H1 (cell line): ENCODE measurements around the gene CCNI2. TPM values are rescaled to one million over a fixed set of nuclear protein-coding genes. Genes with fewer than 3 reads are reported as not detected.

Source experiments
- CTCF ChIA-PET: fragments of 300-600 bp; sonication (Branson Sonifier 250); formaldehyde crosslinking; loops from one replicate; lab custom pipeline; 2021; ENCODE audit not compliant: partially characterized antibody; lab: Charles Lee
- POLR2A ChIA-PET: fragments of 300-600 bp; sonication (Branson Sonifier 250); formaldehyde crosslinking; loops from one replicate; lab custom pipeline; 2021; ENCODE audit warnings: inconsistent platforms; ENCODE audit not compliant: partially characterized antibody; lab: Charles Lee
- DNase-seq, 2 experiments: peaks; one replicate each; pipeline versions ENCODE4 v3.0.0 to v3.0.0-alpha.2; 2010 to 2022; ENCODE audit warnings: low spot score in 2 of 2, low read depth in 1 of 2, mixed read lengths in 1 of 2
- FAIRE-seq: peaks from 2 replicates; lab custom pipeline; 2011; peaks lifted over from hg19 to GRCh38; lab: Jason Lieb, UNC
- H2AFZ ChIP-seq: 2 replicates; pipeline ENCODE4 v1.8.1; 2012; ENCODE audit warnings: low read length, inconsistent platforms
- H2AK5ac ChIP-seq: 2 replicates; pipeline ENCODE4 v1.6.1; 2013; ENCODE audit warnings: low read depth, low read length
- H2BK120ac ChIP-seq: replicated peaks from 2 replicates; pipeline ENCODE3; 2013; ENCODE audit warnings: low read depth, low read length, inconsistent platforms
- H2BK12ac ChIP-seq: 2 replicates; pipeline ENCODE4 v1.6.1; 2013; ENCODE audit warnings: low read depth, low read length
- H2BK15ac ChIP-seq: 2 replicates; pipeline ENCODE4 v1.6.1; 2013; ENCODE audit warnings: low read length
- H2BK20ac ChIP-seq: 2 replicates; pipeline ENCODE4 v1.6.1; 2013; ENCODE audit warnings: low read length
- H2BK5ac ChIP-seq: 2 replicates; pipeline ENCODE4 v1.6.1; 2013; ENCODE audit warnings: low read depth, low read length
- H3K14ac ChIP-seq: 2 replicates; pipeline ENCODE4 v1.6.1; 2013; ENCODE audit warnings: inconsistent platforms; ENCODE audit not compliant: insufficient read length
- H3K18ac ChIP-seq: 2 replicates; pipeline ENCODE4 v1.6.1; 2013; ENCODE audit warnings: low read length; ENCODE audit errors: extremely low read depth
- H3K23ac ChIP-seq: 2 replicates; pipeline ENCODE4 v1.6.1; 2013; ENCODE audit warnings: inconsistent platforms; ENCODE audit not compliant: insufficient read length
- H3K23me2 ChIP-seq: 2 replicates; pipeline ENCODE4 v1.6.1; 2013; ENCODE audit warnings: low read depth, low read length
- H3K27ac ChIP-seq: 2 replicates; pipeline ENCODE4 v1.6.1; 2011; ENCODE audit warnings: low read depth, low read length, inconsistent platforms
- H3K27me3 ChIP-seq, 4 experiments: replicated peaks in 1 of 4; 1 replicate in 1 of 4; 2 replicates in 3 of 4; pipeline versions ENCODE4 v1.6.1 to v1.8.1; 2011 to 2013; ENCODE audit warnings: low read length in 3 of 4, mild to moderate bottlenecking in 3 of 4, inconsistent platforms in 2 of 4, mixed read lengths in 2 of 4, moderate library complexity in 1 of 4; ENCODE audit not compliant: control insufficient read depth in 3 of 4, insufficient read depth in 3 of 4; ENCODE audit errors: extremely low read depth in 1 of 4
- H3K36me3 ChIP-seq, 4 experiments: 2 replicates each; pipeline versions ENCODE4 v1.6.1 to v1.8.1; 2011 to 2013; ENCODE audit warnings: mild to moderate bottlenecking in 4 of 4, low read length in 3 of 4, moderate library complexity in 2 of 4, control low read depth in 1 of 4, inconsistent platforms in 1 of 4; ENCODE audit not compliant: insufficient read depth in 4 of 4, control insufficient read depth in 2 of 4
- H3K4ac ChIP-seq: replicated peaks from 2 replicates; pipeline ENCODE3; 2013; ENCODE audit warnings: low read length, low read depth, mixed read lengths, inconsistent platforms; ENCODE audit not compliant: insufficient read length
- H3K4me1 ChIP-seq, 4 experiments: replicated peaks in 1 of 4; 1 replicate in 1 of 4; 2 replicates in 3 of 4; pipeline versions ENCODE4 v1.6.1 to v1.8.1; 2011 to 2013; ENCODE audit warnings: low read length in 3 of 4, inconsistent platforms in 2 of 4, mixed read lengths in 1 of 4; ENCODE audit not compliant: insufficient read depth in 4 of 4, control insufficient read depth in 3 of 4
- H3K4me2 ChIP-seq, 2 experiments: 2 replicates each; pipeline versions ENCODE4 v1.6.1 to v1.8.1; 2011 to 2013; ENCODE audit warnings: low read depth in 2 of 2, low read length in 2 of 2, control low read depth in 1 of 2, inconsistent platforms in 1 of 2, mild to moderate bottlenecking in 1 of 2; ENCODE audit not compliant: insufficient read depth in 1 of 2
- H3K4me3 ChIP-seq, 4 experiments: fragments of 200-600, 300-600 bp in 1 of 4; sonication (generic), shearing (Covaris generic), sonication (Bioruptor Twin) in 1 of 4; 2 replicates each; pipeline versions ENCODE4 v1.5.1 to v1.8.1; 2011 to 2016; ENCODE audit warnings: low read length in 4 of 4, low read depth in 3 of 4, control low read depth in 2 of 4, inconsistent platforms in 2 of 4, mild to moderate bottlenecking in 2 of 4, mixed read lengths in 1 of 4, moderate library complexity in 1 of 4; ENCODE audit not compliant: insufficient read depth in 2 of 4; ENCODE audit errors: extremely low read depth in 1 of 4
- H3K56ac ChIP-seq: replicated peaks from 2 replicates; pipeline ENCODE3; 2013; ENCODE audit warnings: low read depth, mild to moderate bottlenecking, mixed read lengths, low read length, inconsistent platforms; ENCODE audit not compliant: insufficient read length
- H3K79me1 ChIP-seq: 2 replicates; pipeline ENCODE4 v1.6.1; 2013; ENCODE audit warnings: low read depth, low read length, control low read depth
- H3K79me2 ChIP-seq, 2 experiments: 2 replicates each; pipeline versions ENCODE4 v1.6.1 to v1.8.1; 2012 to 2013; ENCODE audit warnings: low read length in 2 of 2, mild to moderate bottlenecking in 2 of 2, inconsistent platforms in 1 of 2; ENCODE audit not compliant: insufficient read depth in 2 of 2, control insufficient read depth in 1 of 2
- H3K9ac ChIP-seq, 4 experiments: replicated peaks in 1 of 4; 1 replicate in 1 of 4; 2 replicates in 3 of 4; pipeline versions ENCODE4 v1.6.1 to v1.8.1; 2011 to 2013; ENCODE audit warnings: low read depth in 3 of 4, low read length in 3 of 4, control low read depth in 2 of 4, mild to moderate bottlenecking in 2 of 4, moderate library complexity in 2 of 4, inconsistent platforms in 1 of 4; ENCODE audit errors: extremely low read depth in 1 of 4
- H3K9me3 ChIP-seq, 2 experiments: 2 replicates each; pipeline versions ENCODE4 v1.6.1 to v1.8.1; 2012 to 2013; ENCODE audit warnings: mild to moderate bottlenecking in 2 of 2, moderate library complexity in 2 of 2, control low read depth in 1 of 2, inconsistent platforms in 1 of 2, low read depth in 1 of 2, low read length in 1 of 2, mixed read lengths in 1 of 2; ENCODE audit not compliant: insufficient read depth in 2 of 2
- H4K20me1 ChIP-seq, 2 experiments: replicated peaks in 1 of 2; 2 replicates each; pipeline versions ENCODE3 to v1.8.1; 2011 to 2013; ENCODE audit warnings: inconsistent platforms in 2 of 2, low read length in 2 of 2, mild to moderate bottlenecking in 1 of 2; ENCODE audit not compliant: insufficient read depth in 2 of 2, control insufficient read depth in 1 of 2
- H4K5ac ChIP-seq: 2 replicates; pipeline ENCODE4 v1.6.1; 2013; ENCODE audit warnings: low read length, low read depth, mixed read lengths, inconsistent platforms; ENCODE audit not compliant: insufficient read length
- H4K8ac ChIP-seq: 2 replicates; pipeline ENCODE4 v1.8.0; 2013; ENCODE audit warnings: mild to moderate bottlenecking, moderate library complexity, low read length, inconsistent platforms; ENCODE audit not compliant: insufficient read depth; ENCODE audit errors: extremely low read depth
- H4K91ac ChIP-seq: replicated peaks from 2 replicates; pipeline ENCODE3; 2013; ENCODE audit warnings: low read length, mixed read lengths, inconsistent platforms; ENCODE audit not compliant: insufficient read length
- CHD1 ChIP-seq: IDR thresholded peaks from 2 replicates; pipeline ENCODE4 v1.6.1; 2012; ENCODE audit warnings: low read depth, low read length, improper control_type of control experiment
- KDM1A ChIP-seq: fragments of 200-600, 300-600 bp; sonication (generic); IDR thresholded peaks from 2 replicates; pipeline ENCODE4 v1.7.1; 2016; ENCODE audit warnings: mild to moderate bottlenecking, low read length, borderline replicate concordance
- NANOG ChIP-seq: IDR thresholded peaks from 2 replicates; pipeline ENCODE4 v1.6.1; 2011; ENCODE audit warnings: low read length, low read depth, mild to moderate bottlenecking, inconsistent platforms; ENCODE audit not compliant: insufficient read depth, poor library complexity, severe bottlenecking
- SIX5 ChIP-seq: IDR thresholded peaks from 2 replicates; pipeline ENCODE4 v1.6.1; 2011; ENCODE audit warnings: mild to moderate bottlenecking, low read depth, low read length
- TBP ChIP-seq: IDR thresholded peaks from 2 replicates; pipeline ENCODE4 v1.6.1; 2011; ENCODE audit warnings: low read depth, low read length, improper control_type of control experiment
- TCF12 ChIP-seq: IDR thresholded peaks from 2 replicates; pipeline ENCODE4 v1.6.1; 2011; ENCODE audit warnings: low read depth, mild to moderate bottlenecking, low read length
- WGBS, 2 experiments: shearing (Covaris generic) in 1 of 2; methylation state at CpG; one replicate each; pipeline versions ENCODE4 v1.1.6 to v1.1.7; 2013 to 2015; ENCODE audit warnings: low lambda C conversion rate in 2 of 2, mixed read lengths in 2 of 2, inconsistent platforms in 1 of 2, low coverage in 1 of 2, missing lambda C conversion rate in 1 of 2; ENCODE audit not compliant: insufficient replicate concordance in 2 of 2, insufficient coverage in 1 of 2, insufficient read length in 1 of 2; ENCODE audit errors: extremely low coverage in 1 of 2, missing lambda C conversion rate in 1 of 2; 5-methylcytosine and 5-hydroxymethylcytosine counted together
- polyA plus RNA-seq, 7 experiments: library from polyadenylated mRNA; depleted of rRNA in 3 of 7; stranded (reverse) in 5 of 7; unstranded in 2 of 7; fragments of >200 nt in 5 of 7; fragments of 200-250 nt in 2 of 7; gene quantifications; 1 replicate in 5 of 7; 2 replicates in 1 of 7; 4 replicates in 1 of 7; pipeline versions ENCODE4 v1.2.1 to v1.2.3, GENCODE V29; 2011 to 2013; ENCODE audit warnings: missing spikeins in 2 of 7, mixed read lengths in 2 of 7
- total RNA-seq: library from RNA; stranded (reverse); fragmentation: NEBNext Ultra II Directional; extraction: Animal tissue kit (Norgen Biotek cat#: 25700); gene quantifications from 2 replicates; pipeline ENCODE4 v1.2.1, GENCODE V29; 2021
- TF ChIP-seq, protein P1 (sequence below): IDR thresholded peaks from 2 replicates; pipeline ENCODE4 v1.6.1; 2012; ENCODE audit warnings: inconsistent platforms

CCNI2 gene
- total and polyA plus RNA-seq, 2 of the 8 experiments (the other 6 are each of a cell fraction or from before 2014, with no cell fraction given) = 1.3 to 1.4 TPM

DNA sequence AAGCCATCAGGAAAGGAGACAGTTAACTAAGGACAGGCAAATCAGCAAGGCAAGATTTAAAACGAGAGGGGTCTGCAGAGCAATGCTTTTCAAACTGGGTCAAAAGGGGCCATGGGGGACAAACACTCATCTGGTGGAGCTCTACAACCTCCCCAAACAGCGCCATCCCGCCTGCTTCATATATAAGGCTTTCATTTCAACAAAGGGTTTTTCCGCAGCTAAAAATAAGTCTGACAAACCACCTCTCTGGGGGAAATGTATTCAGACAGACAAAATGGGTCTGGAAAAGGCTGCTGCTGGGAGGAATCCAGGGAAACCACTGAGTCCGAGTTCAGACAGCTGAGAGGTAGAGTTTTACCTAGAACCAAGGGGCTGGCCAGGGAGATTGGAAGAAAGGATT lies 38.1 kb downstream of the CCNI2 start:
- Histone ChIP-seq H2BK20ac (no peak overlapping the region), H3K4me3 (no peak overlapping the region), H3K79me2 (no peaks in the 10 kb centered on the region), H2BK15ac (no peak overlapping the region), H3K36me3 (no peaks in the 10 kb centered on the region), H2BK12ac (no peak overlapping the region), H3K4me1 (no peaks in the 10 kb centered on the region; a peak in 1 of 7 replicates), H3K56ac (no peak overlapping the region), H4K20me1 (no peaks in the 10 kb centered on the region), H2BK120ac (no peak overlapping the region), H4K8ac (no peak overlapping the region), H3K23me2 (no peaks in the 10 kb centered on the region), H3K18ac (no peak overlapping the region), H3K9ac (no peak overlapping the region), H2AFZ (0 out of 2 replicates have a peak overlapping the region, but pooled peaks have one; percentile 39), H3K27me3 (no peaks in the 10 kb centered on the region), H3K27ac (no peak overlapping the region), H3K79me1 (no peaks in the 10 kb centered on the region), H3K4ac (no peak overlapping the region), H2BK5ac (no peak overlapping the region), H2AK5ac (no peak overlapping the region), H3K14ac (no peak overlapping the region), H3K9me3 (no peaks in the 10 kb centered on the region), H4K91ac (no peak overlapping the region), H4K5ac (no peak overlapping the region), H3K23ac (no peak overlapping the region), H3K4me2 (no peak overlapping the region)
- TF ChIP-seq, protein P1, sequence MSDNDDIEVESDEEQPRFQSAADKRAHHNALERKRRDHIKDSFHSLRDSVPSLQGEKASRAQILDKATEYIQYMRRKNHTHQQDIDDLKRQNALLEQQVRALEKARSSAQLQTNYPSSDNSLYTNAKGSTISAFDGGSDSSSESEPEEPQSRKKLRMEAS = no peak
- no peak for TF ChIP-seq NANOG
- no peak for TF ChIP-seq KDM1A
- no peak for TF ChIP-seq CHD1
- no peak for TF ChIP-seq TCF12
- TF ChIP-seq TBP = no peak
- no peak for TF ChIP-seq SIX5
- DNase-seq (no peak), FAIRE-seq (no peak)
- CTCF ChIA-PET = interaction anchor here (1.0 to 3.1 kb wide), 7 partner anchors 10 to 258 kb away, joined by 3 to 11 read pairs (median 4); partner anchors contain the start of gene CCNI2
- 90% methylated on average over 5 of the region's 5 CpGs; no CpG with 5 or more reads in 1 of the 2 experiments for WGBS, 2 experiments
- POLR2A ChIA-PET = interaction anchor here (0.9 kb wide), 1 partner anchor 38 kb away, joined by 4 read pairs; no protein-coding TSS in a partner anchor
